Renal cortical epithelial cell (primary cell): Measurements from ENCODE around the gene RGS9BP. TPM values are rescaled to one million over a fixed set of nuclear protein-coding genes. Genes with fewer than 3 reads are reported as not detected.
A peak's percentile ranks its signal among the peaks of the same experiment; 100 is the strongest.
"Not testable (repeated sequence)": the region's sequence is repeated elsewhere in the genome, so short reads cannot be mapped to it uniquely, and the experiment has no call there.

Experiments used
- DNase-seq: peaks from one replicate; pipeline ENCODE4 v3.0.0-alpha.2; 2011; ENCODE audit warnings: low read depth
- total RNA-seq: library from RNA; depleted of rRNA; stranded (reverse); fragments of >200 nt; gene quantifications from 2 replicates; pipeline ENCODE4 v1.2.3, GENCODE V29; 2014

RGS9BP gene
- total RNA-seq, 1 donor from 2014 or later, result 0.25 TPM

DNA sequence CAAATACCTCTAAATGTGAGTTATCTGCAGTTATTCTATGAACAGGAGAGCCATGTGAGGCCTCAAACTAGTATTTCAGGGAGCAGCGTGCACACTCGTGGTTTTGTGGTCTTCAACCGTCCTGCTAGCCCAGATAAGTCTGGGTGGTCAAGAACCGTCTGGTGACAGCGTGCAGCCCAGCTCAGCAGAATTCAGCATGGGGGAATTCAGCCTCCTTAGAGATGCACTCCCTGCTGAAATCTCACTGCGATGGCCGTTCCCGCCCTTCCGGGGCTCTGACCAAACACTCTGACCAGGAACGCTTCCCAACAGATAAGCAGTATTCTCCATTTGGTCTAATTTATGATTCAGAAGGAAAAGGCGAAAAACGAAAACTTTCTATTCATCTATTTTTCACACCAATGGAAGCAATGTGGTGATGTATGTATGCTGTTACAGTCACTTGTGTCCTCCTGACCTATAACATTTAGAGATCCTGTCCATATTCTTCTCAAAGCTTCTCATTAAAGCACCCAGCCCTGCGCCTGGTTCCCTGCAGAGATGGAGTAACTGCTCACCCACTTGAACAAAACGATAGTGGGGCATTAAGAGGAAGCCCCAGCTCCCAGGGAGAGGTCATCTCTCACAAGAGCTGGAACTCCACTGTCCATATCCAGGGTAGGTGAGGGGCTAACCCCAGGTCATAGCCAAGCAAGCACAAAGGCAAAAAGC lies 3.6 kb upstream of the RGS9BP start:
- DNase-seq, result no peak

DNA sequence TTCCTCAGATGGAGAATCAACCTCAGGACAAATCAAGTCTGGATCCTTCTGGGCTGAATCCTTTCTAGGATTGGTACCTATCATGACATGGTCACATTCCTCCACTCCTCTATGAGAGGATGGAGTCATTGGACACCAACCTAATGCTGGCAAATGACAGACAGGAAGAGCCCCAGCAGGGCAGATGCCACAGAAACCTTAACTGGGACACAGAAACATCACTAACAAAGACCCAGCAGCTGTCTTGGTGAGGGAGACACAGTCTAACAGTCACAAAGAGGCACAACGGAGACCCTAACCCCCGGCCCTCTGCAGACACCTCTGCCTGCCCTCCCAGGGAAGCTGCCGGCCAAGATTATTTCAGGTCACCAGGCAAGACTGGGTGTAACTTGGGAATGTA lies 2.8 kb upstream of the RGS9BP start:
- DNase-seq, result no peak

DNA sequence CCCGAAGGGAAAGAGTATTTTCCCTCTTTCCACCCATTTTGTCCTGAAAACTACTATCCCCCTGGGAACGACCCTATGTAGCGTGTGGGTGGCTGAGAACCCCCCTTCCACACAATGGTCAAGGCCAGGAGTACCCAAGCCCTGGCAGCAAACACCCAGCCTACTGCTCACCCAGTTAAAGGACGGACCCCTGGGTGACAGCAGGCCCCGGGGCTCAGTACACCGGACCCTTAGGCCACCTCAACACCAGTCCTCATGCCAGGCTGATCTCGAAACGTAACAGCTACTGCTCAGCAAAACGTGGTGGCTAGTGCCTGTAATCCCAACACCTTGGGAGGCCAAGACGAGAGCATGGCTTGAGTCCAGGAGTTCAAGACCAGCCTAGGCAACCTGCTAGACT lies 2.1 kb upstream of the RGS9BP start:
- no peak for DNase-seq

DNA sequence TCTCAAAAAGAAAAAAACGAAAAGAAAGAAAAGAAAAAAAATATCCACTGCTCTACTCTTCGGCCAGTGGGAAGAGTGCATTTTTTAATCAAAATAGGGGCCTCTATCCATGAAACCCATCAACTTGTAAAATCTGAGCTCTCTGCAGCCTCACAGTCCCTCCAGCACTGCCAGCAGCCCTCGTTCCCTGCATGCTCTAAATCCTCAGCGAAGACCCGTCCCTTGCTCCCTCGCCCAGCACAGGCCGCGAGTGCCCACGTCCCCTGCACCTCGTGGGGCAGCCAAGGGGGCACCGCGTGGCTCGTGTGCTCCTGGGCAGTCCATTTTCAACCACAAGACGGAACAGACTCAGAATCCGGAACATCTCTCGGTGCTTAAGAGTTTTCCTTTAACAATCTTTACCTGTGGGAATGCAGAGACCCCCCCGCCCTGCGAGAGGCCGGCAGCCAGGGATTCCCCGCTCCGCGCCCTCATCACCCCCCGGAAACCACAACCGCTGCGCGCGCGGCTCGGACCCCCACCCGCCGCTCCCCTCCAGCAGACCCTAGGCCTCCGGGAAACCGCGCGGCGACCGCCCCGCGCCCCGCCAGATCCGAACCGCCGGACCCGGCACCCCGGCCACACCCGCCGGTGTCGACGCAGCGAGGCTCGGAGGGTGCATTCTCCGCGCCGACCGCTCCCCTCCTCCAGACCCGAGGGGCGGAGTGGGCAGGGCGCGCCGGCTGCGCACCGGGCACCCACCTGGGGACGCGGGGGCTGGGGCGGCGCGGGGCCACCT lies 1.3 kb upstream of the RGS9BP start:
- no peak for DNase-seq

DNA sequence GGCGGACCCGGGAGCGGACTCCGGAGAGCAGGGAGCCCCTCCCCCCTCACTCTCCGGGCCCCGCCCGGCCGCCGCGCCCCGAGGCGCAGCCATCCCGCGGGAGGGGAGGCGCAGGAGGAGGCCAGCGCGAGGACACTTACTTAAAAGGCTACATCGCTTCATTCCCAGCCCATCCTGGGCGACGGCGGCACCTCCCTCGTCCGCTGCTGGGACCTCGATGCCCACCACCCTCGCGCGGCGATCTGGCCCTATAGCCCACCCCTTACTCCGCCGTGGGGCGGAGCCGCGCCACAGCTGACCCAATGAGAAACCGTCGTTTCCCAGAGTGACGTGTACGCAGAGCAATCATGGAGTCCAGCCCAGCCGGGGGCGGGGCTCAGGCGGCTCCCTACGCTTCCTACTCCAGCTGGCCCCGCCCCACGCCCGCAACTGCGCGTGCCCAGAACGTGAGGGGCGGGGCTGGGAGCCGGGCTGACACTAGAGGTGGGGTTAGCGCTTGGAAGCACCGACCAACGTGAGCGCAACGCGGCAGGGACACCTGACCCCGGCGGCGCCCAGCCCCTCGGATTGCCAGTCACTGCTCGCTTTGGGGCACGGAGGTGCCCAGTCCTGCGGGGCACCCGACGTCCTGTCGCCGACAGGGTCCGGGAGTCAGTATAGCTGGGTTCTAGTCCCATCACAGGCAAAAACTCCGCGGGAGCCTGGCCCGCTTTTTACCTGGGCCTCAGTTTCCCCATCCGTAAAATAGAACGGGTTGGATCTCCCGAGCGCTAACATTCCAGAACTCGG lies 523 bp upstream of the RGS9BP start, which contains the start of gene ANKRD27:
TSS of gene ANKRD27 (minus strand) at position 250 of the 789 bp plus-strand sequence. CDS start 16,165 bp downstream, outside the sequence.
- DNase-seq, result peak; percentile 91

DNA sequence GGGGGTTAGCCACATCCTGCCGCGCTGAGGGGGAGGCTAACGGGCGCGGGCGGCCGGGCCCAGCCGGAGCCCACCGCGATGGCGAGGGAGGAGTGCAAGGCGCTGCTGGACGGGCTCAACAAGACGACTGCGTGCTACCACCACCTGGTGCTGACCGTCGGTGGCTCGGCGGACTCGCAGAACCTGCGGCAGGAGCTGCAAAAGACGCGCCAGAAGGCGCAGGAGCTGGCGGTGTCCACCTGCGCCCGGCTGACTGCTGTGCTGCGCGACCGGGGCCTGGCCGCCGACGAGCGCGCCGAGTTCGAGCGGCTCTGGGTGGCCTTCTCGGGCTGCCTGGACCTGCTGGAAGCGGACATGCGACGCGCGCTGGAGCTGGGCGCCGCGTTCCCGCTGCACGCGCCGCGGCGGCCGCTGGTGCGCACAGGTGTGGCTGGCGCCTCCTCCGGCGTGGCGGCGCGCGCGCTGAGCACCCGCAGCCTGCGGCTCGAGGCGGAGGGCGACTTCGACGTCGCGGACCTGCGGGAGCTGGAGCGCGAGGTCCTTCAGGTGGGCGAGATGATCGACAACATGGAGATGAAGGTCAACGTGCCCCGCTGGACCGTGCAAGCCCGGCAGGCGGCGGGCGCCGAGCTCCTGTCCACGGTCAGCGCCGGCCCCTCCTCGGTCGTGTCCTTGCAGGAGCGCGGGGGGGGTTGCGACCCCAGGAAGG lies 692 bp downstream of the RGS9BP start:
- DNase-seq, result no peak

DNA sequence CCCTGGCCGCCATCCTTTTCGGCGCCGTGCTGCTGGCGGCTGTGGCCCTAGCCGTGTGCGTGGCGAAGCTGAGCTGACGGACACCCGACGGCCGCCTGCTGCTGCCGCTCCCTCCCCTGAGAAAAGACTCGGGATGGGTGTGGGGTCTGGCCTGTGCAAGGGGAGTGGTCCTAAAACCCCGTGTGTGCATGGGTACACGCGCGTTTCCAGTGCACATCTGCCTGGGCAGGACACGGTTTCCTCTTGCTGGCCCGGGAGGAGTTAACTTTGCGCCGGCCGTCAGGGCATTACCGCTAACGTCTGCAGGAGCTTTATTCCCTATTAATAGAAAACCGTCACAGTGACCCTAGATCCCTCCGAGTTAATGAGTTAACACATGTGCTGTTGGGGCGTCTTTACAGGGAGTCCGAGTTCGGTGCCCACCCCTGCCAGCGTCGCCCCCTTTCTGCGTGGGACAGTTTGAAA lies 1.3 kb downstream of the RGS9BP start:
- DNase-seq, result no peak

DNA sequence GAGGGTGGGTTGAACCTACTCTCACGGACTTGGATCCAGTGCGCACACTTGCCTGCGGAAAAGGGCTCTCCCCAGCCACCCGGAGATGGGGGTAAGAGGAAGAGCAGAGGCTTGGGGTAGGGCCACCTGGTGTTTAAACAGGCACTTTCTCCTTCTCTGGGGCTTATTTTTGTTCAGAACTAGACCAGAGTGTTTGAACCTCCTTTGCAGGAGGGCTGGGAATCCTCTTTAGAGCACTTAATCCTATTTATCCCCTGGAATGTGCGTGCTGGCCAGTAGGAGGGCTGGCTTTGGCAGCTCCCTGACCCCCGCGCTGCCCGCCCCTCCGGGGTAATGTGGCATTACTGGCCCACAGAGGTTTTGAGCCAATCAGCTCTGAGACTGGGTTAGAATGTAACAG lies 2.0 kb downstream of the RGS9BP start:
- DNase-seq, result no peak

DNA sequence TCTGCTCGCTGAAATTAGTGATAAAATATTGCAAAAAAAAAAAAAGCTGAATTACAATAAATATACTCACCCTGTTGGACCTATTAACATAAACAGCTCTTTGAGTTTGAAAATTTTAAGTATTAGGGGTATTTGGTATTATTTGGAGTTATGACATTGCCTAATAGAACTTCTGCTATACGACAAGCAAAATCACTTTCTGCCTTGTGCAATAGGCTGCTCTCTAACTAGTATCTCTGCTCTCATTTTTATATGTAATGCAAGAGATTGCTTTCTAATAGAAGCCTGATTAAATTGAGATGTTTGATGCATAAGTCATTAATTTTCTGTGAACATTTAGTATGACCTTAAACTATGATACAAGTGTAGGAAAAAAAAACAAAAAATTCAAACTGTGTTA lies 5.3 kb downstream of the RGS9BP start:
- no peak for DNase-seq

DNA sequence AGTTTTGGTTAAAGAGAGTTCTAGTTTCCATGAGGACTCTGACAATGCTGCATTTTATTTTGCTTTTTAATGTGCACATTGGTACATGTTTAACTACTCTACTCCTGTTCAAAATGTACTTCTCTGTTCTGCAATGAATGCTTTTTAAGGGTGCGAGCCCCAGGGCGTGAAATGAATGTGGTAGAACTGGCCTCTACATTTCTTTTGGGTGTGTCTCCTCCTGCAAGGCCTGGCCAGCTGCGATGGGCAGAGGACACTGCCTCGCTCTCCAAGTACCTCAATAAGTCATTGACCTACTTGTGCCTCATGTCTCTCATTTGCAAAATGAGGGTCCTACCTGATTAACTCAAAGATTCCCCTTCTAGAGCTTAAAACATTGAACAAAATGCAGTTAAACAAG lies 6.7 kb downstream of the RGS9BP start:
- DNase-seq, result no peak

DNA sequence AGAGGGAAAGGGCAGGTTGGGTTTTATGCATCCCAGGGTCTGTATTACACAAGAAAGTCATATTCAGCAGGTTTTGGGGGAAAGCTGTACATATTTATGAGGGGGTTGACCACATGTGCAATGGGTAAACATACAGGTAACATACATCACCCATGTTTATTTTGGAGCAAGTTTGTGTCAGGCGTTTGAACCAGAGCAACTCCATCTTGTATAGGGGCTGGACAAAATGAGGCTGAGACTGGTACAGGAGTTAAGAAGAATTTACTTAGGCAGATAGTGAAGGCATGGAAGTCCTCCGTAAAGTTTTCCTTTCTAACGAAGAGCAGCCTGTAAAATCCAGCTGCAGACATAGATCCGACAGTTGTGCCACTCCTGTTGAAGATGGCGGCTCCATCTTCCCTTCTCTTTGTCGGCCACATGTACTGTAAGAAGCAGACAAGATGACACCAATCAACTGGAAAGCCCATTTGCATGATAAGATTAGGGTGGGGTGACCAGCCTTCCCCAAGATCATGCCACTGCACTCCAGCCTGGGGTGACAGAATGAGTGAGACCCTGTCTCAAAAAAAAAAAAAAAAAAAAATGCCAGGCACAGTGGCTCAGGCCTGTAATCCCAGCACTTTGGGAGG lies 11.3 kb downstream of the RGS9BP start:
- no peak for DNase-seq

DNA sequence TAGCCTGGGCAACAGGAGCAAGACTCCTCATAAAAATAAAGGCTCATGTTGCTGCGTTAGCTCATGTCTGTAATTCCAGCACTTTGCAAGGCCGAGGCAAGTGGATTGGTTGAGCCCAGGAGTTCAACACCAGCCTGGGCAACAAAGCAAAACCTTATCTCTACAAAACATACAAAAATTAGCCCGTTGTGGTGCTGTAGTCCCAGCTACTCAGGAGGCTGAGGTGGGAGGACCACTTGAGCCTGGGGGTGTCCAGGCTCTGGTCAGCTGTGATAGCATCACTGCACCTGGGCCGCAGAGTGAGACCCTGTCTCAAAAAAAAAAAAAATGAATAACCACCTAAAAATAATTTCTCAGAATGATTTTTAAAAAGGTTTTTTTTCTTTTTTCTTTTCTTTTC lies 12.0 kb downstream of the RGS9BP start:
- no peak for DNase-seq

DNA sequence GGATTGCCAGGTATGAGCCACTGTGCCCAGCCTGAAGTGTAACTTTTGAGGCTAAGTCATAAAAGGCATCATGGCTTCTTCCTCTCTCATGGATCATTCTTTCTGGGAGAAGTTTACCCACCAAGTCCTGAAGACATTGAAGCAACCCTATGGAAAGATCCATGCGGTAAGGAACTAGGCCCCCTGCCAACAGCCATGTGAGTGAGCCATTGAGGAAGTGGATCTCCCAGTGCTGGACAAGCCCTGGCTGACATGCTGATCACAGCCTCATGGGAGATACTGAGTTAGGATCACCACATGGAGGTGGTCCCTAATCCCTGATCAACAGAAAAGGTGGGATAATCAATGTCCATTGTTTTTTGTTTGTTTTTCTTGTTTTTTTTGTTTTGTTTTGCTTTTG lies 12.7 kb downstream of the RGS9BP start:
- DNase-seq, result no peak

DNA sequence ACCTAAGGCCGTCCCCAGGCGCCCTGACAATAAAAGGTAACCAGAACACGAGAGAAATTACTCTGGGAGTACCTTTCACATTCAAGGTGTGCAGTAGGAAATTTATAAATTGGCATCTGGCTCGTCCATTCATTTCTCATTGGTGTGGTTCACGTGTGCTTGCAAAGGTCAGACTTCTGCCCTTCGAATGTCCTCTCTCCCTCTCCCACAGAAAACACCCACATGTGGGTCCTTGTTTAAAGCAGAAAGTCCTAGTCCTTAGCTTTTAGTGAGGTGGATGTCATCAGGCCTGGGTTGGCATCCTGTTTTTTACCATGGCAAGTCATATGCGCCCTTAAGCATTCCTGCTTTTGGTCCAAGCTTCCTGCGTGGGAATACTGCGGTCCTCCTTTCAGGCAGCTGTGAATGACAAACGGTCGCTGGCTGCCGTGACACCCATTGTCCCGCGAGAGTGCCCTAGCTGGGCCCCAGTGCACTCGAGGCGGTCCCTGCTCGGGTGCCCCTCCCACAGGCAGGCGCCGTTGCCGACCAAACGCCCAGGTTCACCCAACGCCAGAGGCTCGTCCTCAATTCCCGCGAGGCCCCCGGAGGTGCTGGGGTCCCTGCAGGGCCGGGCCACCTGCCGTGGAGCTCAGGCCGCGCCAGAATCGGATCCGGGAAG lies 15.8 kb downstream of the RGS9BP start, which contains the start of gene NUDT19:
TSS of gene NUDT19 (plus strand) at position 531 of the 661 bp plus-strand sequence. CDS start 140 bp downstream, outside the sequence.
- DNase-seq, result peak; percentile 64

DNA sequence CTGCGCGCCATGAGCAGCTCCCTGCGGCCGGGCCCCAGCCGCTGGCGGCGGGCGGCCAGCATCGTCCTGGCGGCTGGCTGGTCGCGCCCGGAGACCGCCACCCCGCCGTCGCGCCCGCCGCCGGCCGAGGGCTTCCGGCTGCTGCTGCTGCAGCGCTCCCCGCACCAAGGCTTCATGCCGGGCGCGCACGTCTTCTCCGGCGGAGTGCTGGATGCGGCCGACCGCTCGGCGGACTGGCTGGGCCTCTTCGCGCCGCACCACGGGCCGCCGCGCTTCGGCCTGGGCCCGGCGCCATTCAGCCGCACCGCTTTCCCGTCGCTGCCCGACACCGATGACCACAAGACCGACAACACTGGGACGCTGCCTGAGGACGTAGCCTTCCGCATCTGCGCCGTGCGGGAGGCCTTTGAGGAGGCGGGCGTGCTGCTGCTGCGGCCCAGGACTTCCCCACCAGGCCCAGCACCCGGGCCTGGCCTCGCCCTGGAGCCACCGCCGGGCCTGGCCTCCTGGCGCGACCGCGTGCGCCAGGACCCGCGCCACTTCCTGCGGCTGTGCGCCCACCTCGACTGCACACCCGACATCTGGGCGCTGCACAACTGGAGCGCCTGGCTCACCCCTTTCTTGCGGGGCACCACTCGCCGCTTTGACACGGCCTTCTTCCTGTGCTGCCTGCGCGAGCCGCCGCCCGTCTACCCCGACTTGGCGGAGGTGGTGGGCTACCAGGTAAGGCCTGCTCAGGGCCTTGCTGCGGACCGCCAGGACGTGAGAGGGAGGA lies 16.5 kb downstream of the RGS9BP start:
- DNase-seq, result peak; percentile 51

DNA sequence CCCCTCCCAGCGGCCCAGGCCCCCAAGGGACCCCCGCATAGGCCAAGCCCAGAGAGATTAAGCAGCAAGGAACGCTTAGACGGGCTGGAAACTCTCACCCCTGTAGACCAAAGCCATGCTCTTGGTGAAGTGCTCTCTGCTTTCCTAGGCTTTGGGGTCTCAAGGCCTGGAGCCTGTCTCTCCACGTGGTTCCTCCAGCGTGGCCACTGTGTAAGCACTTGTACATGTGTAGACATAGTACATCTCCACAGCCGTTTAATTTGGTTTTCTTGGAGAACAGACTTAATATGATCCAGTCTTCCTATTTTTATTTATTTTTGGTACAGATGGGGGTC lies 17.0 kb downstream of the RGS9BP start:
- DNase-seq, result no peak

DNA sequence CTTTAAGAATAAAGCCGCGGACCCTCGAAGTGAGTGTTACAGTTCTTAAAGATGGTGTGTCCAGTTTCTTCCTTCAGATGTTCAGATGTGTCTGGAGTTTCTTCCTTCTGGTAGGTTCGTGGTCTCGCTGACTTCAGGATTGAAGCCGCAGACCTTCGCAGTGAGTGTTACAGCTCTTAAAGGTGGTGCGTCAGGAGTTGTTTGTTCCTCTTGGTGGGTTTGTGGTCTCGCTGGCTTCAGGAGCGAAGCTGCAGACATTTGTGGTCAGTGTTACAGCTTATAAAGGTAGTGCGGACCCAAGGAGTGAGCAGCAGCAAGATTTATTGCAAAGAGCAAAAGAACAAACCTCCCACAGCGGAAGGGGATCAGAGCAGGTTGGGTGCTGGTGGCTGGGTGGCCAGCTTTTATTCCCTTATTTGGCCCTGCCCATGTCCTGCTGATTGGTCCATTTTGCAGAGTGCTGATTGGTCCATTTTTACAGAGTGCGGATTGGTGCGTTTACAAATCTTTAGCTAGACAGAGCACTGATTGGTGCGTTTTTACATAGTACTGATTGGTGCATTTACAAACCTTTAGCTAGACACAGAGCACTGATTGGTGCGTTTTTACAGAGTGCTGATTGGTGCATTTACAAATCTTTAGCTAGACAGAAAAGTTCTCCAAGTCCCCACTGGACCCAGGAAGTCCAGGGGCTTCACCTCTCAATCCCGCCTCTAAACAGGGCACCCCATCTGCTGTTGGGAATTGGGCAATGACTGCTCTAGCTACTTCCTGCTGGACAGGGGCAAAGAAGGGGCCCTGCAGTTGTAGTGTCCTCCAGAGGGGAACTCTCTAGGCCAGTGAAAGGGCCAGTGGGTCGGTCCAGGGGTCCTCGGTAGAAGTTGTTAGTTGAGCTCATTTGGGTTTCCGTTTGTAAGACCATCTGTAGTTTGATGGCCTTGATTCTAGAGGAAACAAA lies 17.8 kb downstream of the RGS9BP start:
- not testable (repeated sequence) for DNase-seq

DNA sequence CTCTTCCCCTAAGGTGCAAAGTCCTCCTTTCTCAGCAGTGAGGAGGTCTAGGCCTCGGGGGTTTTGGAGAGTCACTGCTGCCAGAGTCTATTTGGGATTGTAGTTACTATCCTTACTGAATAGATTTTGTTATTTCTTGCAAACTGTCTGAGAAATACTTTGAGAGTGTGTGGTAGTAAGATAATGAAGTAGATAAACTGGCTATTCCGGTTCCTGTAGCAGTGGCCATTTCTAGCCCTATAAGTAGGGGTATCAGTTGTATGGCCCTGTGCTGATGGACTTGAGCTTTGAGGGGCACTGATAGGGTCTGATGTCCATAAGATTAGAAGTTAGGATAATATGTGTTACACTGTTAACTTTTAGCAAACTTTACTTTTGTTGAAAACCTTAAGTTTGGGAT lies 18.7 kb downstream of the RGS9BP start:
- DNase-seq, result not testable (repeated sequence)

DNA sequence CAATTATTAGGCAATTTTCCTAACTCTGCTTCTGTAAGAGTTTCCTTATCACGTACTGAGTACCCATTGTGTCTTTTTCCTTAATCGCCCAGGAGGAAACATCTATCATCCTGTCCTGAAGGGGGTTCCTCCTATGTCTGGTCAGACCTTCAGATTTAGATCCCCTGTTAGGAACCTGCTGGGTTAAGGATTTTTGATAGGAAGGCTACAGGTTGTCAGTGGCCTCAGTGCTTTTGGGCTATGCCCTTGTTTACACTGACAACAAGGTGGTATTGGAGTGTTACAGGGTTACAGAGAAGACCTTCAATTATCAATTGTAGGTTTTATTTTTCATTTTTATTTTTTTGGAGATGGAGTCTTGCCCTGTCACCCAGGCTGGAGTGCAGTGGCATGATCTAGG lies 19.2 kb downstream of the RGS9BP start:
- DNase-seq, result not testable (repeated sequence)
